ENCODE results near the gene OBP2A. TPM values are rescaled to one million over a fixed set of nuclear protein-coding genes. Genes with fewer than 3 reads are reported as not detected.

The OBP2A gene
- total RNA-seq, 4 donors from 2014 or later, result not detected

DNA sequence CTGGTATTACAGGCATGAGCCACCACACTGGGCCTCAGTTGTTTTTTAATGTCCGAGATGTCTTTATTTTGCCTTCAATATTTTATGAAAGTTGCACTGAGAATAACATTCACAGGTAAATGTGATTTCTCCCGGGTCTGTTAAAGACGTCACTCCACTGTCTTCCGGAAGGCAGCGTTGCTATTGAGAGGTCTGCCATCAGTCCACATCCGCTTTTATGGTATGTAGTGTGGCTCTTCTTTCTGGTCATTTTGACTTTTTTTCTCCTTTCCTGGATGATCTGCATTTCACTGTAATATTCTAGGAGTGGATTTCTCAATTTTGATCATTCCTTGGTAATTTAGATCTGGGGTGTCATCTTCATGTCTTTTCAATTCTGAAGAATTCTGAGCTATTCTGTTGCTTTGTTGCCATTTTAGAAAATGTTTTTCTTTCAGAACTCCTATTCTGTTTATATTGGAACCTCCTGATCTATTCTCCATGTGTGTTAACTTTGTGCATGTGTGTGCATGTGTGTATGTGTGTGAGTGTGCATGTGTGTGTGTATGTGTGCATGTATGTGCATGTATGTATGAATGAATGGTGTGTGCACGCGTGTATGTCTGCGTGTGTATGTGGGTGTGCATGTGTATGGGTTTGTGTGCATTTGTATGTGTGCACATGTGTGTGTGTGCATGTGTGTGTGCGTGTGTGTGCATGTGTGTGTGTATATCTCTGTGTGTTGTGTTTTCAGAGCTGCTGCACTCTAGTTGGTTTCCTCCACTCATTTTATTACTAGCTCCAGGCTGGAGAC lies 26.6 kb upstream of the OBP2A start:
- TF ChIP-seq CTCF (IDR thresholded peaks at IDR 0.05), result no peak
- ATAC-seq (ENCODE audit: low FRiP score) (no peak), DNase-seq (ENCODE audit: low spot score) (no peak)

DNA sequence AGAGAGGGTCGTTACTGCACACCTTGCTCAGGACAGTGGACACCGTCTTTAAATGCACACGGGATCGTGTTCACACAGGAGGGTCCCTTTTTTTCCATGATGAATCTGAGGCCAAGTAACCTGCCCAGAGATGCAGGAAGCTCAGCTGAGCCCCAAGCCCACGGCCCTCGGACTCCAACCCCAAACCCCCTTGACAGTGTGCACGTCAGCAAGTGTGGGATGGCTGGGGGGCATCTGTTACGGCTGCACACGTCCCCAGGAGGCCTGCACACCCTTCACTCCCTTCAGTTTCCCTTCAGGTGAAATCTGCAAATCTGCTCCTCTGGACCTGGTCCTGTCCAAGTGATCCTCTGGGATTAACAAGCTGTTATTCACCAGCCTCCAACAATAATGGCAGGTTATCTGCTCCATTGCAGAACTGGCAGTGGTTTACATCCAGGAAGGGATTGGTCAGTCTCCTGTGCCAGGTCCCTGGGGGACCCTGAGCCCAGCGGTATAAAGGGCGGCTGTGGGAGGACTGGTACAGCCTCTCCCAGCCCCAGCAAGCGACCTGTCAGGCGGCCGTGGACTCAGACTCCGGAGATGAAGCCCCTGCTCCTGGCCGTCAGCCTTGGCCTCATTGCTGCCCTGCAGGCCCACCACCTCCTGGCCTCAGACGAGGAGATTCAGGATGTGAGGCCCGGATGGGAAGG lies 24.9 kb upstream of the OBP2A start, which contains the start of gene LCN1:
TSS of gene LCN1 (plus strand) at position 525 of the 692 bp plus-strand sequence. CDS start at position 583, 58 bp downstream.
- ATAC-seq (ENCODE audit: low FRiP score), result no peak
- DNase-seq (ENCODE audit: low spot score), result no peak
- no peak for TF ChIP-seq CTCF (IDR thresholded peaks at IDR 0.05)

DNA sequence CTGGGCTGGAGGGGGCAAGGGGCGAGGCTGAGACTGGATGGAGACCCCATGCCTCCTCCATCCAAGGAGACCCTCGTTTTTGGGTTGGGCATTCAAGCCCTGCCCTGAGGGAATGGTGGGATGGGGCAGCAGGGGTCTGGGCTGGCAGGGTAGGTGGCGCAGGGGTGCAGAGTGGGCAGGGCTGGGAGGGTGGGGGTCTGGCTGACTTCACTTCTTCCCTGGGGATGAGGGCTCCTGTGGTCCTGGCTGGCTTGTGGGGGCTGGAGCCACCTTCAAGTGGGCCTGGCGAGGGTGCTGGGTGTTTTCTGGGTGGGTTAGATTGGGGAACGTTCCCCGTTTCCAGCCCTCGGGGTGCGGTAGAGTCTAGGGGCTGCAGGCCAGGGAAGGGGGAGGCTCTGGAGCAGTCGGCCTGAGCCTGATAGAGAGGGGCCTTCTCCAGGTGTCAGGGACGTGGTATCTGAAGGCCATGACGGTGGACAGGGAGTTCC lies 24.3 kb upstream of the OBP2A start:
- peak; percentile 12 for DNase-seq (ENCODE audit: low spot score)
- TF ChIP-seq CTCF (IDR thresholded peaks at IDR 0.05), result no peak

GRCh38 chr9:135522137-135522877 lies 23.6 kb upstream of the OBP2A start:
- TF ChIP-seq CTCF (IDR thresholded peaks at IDR 0.05), result no peak
- ATAC-seq (ENCODE audit: low FRiP score) (no peak), DNase-seq (ENCODE audit: low spot score) (peak; percentile 14)

More for the DNA sequence above, 24.3 kb upstream of the OBP2A start:
- no peak for ATAC-seq (ENCODE audit: low FRiP score)

- no peak for TF ChIP-seq CTCF (IDR thresholded peaks at IDR 0.05)
- ATAC-seq (ENCODE audit: low FRiP score), result no peak
- peak; percentile 2 for DNase-seq (ENCODE audit: low spot score)
Observed at GRCh38 chr9:135522931-135523330, 23.0 kb upstream of the OBP2A start.

- DNase-seq (ENCODE audit: low spot score), result peak; percentile 13
- no peak for TF ChIP-seq CTCF (IDR thresholded peaks at IDR 0.05)
- ATAC-seq (ENCODE audit: low FRiP score), result no peak
Observed at GRCh38 chr9:135523521-135524129, 22.3 kb upstream of the OBP2A start.
